Hematopoietic multipotent progenitor cell (in vitro differentiated cells): Measurements from ENCODE around the gene PPP1R14C. TPM values are rescaled to one million over a fixed set of nuclear protein-coding genes. Genes with fewer than 3 reads are reported as not detected.
"Not testable (repeated sequence)": the region's sequence is repeated elsewhere in the genome, so short reads cannot be mapped to it uniquely, and the experiment has no call there.

Experiments
- DNase-seq, 3 donors: peaks; one replicate each; pipeline ENCODE4 v3.0.0-alpha.2; 2011 to 2015; ENCODE audit warnings: low read depth in 2 of 3, low spot score in 2 of 3
- total RNA-seq: library from RNA; depleted of rRNA; stranded (reverse); fragments of >200 nt; gene quantifications from one replicate; pipeline ENCODE4 v1.2.3, GENCODE V29; 2012

Gene PPP1R14C
- total RNA-seq, 1 donor, result under 0.01 TPM

GRCh38 chr6:150211700-150212511, 69.1 kb downstream of the PPP1R14C start:
- DNase-seq, result no peak

- DNase-seq, result no peak
Measured at GRCh38 chr6:150212778-150213177, 69.9 kb downstream of the PPP1R14C start.

GRCh38 chr6:150213301-150213700, 70.5 kb downstream of the PPP1R14C start:
- no peak for DNase-seq

GRCh38 chr6:150214310-150214709, 71.5 kb downstream of the PPP1R14C start:
- DNase-seq, result no peak

GRCh38 chr6:150220634-150221551, 78.0 kb downstream of the PPP1R14C start:
- DNase-seq, result no peak

GRCh38 chr6:150224820-150225219, 82.0 kb downstream of the PPP1R14C start:
- no peak for DNase-seq

- DNase-seq, result no peak
Measured at GRCh38 chr6:150227281-150227680, 84.4 kb downstream of the PPP1R14C start.

GRCh38 chr6:150228072-150228733, 85.4 kb downstream of the PPP1R14C start:
- no peak for DNase-seq

- no peak for DNase-seq
Measured at GRCh38 chr6:150229436-150230163, 86.8 kb downstream of the PPP1R14C start.

GRCh38 chr6:150230164-150230561, 87.3 kb downstream of the PPP1R14C start:
- no peak for DNase-seq

GRCh38 chr6:150230832-150231524, 88.1 kb downstream of the PPP1R14C start:
- DNase-seq, result no peak

GRCh38 chr6:150231525-150231850, 88.6 kb downstream of the PPP1R14C start:
- no peak for DNase-seq

GRCh38 chr6:150233843-150234269, 91.0 kb downstream of the PPP1R14C start:
- DNase-seq, result no peak

GRCh38 chr6:150235218-150235617, 92.4 kb downstream of the PPP1R14C start:
- no peak for DNase-seq

- DNase-seq, result no peak
Measured at GRCh38 chr6:150236114-150236513, 93.3 kb downstream of the PPP1R14C start.

- no peak for DNase-seq
Measured at GRCh38 chr6:150236544-150236943, 93.7 kb downstream of the PPP1R14C start.

- no peak for DNase-seq
Measured at GRCh38 chr6:150237626-150238025, 94.8 kb downstream of the PPP1R14C start.

GRCh38 chr6:150238336-150238741, 95.5 kb downstream of the PPP1R14C start:
- no peak for DNase-seq

- DNase-seq, result no peak
Measured at GRCh38 chr6:150238846-150239407, 96.1 kb downstream of the PPP1R14C start.

- not testable (repeated sequence) for DNase-seq
Measured at GRCh38 chr6:150241756-150242155, 98.9 kb downstream of the PPP1R14C start.
